GM18520 (cell line): ENCODE data around the gene KCTD6.

Experiments used
- ATAC-seq: cut with Tn5 transposase; IDR thresholded peaks from one replicate; pipeline ENCODE4 v1.9.1; 2021; ENCODE audit not compliant: unreplicated experiment

Gene KCTD6

DNA sequence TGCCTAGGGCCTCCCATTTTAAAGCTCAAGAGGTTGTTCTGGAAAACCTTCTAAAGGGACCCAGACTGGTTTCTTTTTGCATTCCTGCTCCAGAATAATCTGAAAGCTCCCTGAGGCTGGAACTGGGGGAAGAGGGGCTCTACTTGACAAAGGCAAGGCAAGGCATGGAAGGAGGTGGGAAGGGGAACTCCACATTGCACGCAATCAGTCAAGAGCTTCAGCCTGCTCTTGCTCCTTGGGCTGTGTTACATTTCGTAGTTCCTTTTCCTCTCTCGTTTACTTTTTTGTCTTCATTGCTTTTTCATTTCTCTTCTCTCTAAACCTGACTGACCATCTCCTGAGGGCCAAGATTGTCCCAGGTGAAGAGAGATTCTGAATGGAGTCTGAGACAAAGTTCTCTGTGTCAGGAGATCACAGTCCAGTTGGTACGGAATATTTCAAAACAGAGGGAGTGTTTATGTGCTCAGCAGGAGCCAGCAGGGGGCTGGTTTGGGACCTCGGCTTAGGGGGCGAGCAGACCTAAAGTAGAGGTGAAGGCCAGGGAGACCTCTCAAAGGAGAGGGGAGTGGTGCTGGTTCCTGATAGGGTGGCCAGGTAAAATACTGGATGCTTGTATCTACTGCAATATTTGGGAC lies 6.0 kb upstream of the KCTD6 start:
- ATAC-seq: no peak

- no peak for ATAC-seq
Measured at GRCh38 chr3:58487140-58487886, 4.6 kb upstream of the KCTD6 start.

- ATAC-seq: no peak
Measured at GRCh38 chr3:58488967-58489366, 2.9 kb upstream of the KCTD6 start.

GRCh38 chr3:58490860-58491501 lies 915 bp upstream of the KCTD6 start:
- ATAC-seq: no peak

DNA sequence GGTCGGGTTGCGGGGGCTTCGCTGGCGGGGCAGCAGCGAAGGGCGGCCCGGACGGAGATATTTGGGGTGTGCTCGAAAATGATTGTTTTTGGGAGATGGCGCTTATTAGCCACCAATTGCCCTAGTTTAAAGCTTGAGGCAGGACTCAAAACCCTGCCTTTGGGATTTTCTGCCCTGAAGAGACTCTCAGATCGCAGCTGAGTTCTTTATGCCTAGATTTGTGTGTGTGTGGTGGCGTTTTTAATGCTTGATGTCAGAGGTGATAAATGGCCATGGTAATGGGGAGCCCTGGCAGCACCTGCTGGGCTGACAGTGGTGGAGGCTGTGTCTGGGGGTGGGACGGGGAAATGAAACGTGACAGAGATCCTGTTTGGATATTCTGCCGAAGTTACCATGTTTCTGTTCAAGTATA lies 604 bp downstream of the KCTD6 start:
- no peak for ATAC-seq

DNA sequence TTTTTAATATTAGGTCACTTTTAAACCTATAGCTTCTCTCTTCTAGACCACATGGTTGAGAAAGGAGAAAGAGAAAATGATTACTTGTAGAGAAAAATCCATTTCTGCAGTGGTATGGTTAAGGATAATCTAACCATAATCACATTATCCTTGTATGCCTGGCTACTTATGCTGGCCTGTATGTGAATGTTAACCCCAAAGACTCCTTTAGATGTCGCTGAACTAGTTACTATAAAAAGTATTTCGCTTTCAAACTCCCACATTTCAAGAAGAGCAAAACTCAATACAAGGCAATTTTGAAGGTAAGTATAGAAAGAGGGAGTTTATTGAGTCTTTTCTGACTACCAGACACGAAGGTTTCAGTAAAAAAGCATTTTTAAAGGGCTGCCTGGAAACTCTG lies 2.2 kb downstream of the KCTD6 start:
- ATAC-seq: no peak

DNA sequence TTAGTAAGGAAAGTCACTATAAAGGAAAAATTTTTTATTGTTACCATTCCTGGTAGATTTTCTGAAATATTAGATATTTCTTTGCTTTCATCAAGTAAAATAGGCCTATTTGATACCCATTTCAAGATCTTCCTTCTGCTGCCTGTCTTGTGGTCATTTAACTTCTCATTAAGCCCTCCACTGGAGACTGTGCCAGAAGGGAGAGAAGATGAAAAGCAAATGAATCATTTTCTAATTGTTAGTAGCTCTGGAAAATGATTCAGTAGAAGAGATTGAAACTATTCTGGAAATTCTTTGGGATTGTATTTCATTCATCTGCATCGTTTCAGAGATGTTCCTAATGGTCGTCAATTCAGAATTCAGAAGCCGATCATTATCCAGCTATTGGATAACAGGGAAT lies 3.2 kb downstream of the KCTD6 start:
- no peak for ATAC-seq

DNA sequence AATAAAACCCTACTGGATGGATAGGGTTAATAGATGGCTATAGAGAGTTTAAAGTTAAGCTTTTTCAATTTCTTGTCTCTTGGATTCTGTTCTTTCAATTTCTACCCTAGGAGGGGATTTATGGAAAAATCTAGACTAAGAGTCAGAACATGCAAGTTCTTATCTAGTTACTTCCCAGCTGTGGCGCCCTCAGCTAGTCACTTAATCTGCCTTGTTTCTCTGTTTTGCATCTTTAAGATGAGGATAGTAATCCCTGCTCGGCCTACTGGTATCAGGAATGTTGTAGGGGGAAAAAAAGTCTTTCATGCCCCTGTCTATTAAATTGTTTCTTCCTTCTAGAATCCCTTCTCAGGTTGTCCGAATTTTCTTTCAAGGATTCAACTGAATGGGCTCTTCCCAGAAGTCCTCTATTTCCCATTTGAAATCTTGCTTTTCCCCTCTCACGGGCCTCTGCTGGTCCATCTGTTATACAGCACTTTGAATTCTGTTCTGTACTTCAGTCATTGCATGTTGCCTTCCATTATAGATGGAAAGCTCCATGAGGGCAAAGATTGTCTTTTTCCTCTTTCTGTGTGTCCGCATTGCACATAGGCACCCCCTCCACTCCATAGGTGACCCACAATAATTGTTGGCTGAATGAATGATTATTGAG lies 4.4 kb downstream of the KCTD6 start:
- no peak for ATAC-seq

DNA sequence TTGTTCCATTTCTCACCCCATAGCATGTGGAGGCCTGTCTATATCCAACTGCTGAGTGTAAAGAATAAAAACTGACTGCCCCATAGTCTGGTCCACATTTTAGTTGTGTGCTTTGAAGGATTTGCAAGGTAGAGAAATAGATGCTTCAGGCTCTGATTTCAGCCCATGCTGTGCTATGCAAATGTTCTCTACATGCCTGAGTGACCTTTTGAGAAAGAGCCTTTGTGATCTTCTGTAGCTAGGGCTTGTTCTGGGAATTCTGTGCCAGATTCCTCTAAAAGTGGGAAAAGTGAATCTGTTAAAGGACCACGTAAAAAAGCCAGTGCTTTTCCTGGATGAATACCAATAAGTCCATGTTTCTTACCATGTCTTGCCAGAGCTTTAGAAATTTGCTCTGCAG lies 5.2 kb downstream of the KCTD6 start:
- ATAC-seq: no peak

- no peak for ATAC-seq
Measured at GRCh38 chr3:58502872-58503271, 11.0 kb downstream of the KCTD6 start.

GRCh38 chr3:58507356-58508078 lies 15.6 kb downstream of the KCTD6 start:
- no peak for ATAC-seq

DNA sequence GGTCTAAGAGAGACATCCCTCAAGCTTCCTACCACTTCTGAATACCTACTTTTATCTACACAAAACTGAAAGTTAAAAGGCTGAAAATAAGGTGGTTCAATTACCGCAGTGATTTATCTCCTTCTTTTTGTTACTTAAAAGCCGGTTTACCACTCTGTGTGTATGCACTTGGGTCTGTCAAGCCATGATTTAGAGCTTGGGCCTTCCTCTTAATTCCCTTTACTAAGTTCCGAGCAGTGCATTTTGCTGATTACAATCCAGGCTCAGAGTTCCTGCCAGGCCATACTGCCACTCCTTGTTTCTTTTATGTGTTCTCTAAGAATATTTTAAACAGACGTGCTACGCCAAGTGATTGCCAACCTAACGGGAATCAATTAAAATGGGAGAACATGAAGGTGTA lies 16.5 kb downstream of the KCTD6 start:
- no peak for ATAC-seq

DNA sequence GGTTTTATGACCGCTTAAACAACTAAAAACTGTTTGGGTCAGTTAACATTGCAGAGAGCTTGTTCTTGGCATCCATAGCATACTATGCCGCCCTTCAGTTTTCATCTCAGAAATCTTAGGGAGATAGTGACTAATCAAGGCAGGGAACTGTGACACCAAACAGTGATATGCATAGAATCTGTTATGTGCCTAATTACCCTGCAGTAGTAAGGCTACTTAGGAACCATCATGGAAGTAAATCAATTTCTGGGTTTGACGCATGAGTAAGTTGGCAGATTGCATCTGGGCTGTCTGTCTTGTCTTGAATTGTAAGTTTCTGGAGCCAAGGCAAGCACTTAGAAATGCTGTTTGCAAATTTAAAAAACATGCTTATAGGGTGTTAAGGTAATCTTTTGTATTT lies 22.5 kb downstream of the KCTD6 start:
- ATAC-seq: no peak

DNA sequence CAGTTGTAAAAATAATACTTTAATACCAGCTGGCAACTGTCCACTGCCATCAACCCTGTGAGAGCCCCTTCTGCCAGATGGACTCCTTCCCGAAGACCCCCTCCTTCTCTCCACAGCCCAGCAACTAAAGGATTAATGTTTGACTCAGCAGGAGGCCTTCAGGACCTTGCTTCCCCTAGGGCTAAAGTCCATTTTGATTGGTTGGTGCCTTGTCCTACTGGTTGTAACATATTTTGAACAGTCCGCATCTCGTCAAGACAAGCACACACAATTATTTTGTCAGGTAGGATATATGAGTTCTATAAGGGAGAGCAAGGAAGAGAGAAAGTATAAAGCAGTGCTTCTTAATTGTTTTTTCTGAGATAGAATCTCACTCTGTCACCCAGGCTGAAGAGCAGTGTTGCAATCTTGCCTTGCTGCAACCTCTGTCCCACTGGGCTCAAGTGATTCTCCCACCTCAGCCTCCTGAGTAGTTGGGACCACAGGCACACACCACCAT lies 26.4 kb downstream of the KCTD6 start:
- no peak for ATAC-seq

DNA sequence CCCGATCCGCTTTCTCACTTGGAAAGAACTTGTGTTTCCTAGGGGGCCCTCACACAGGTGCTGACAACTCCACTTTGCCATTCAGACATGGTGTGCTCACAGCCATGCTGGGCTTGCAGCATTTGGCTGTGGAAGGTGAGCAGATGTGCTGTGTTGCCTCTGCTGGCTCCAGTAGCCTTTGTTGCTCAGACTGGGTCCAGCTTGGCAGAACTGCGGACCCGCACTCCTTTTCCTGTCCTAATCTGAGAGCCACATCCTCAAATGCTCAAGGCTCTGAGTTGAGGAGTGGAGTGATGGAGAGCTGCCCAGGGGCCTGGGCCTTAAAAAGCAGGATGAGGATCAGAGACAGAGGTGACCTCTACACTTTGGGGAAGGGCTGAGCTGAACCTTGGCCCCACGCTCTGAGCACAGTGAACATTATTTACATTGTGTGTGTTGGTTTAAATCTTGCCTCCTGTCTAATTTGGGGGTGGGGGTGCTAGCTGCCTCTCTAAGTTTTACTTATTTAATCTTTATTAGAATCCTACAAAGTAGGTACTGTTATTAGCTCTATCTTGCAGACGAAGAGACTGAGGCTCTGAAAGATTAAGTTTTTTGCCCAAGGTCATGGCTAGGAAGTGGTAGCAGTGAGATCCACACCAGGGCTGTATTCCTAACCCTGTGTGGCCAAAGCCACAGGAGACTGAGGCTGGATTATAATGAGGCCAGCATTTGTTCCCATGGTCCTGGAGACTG lies 27.9 kb downstream of the KCTD6 start:
- ATAC-seq: no peak

- ATAC-seq: no peak
Measured at GRCh38 chr3:58520403-58521335, 28.8 kb downstream of the KCTD6 start.

DNA sequence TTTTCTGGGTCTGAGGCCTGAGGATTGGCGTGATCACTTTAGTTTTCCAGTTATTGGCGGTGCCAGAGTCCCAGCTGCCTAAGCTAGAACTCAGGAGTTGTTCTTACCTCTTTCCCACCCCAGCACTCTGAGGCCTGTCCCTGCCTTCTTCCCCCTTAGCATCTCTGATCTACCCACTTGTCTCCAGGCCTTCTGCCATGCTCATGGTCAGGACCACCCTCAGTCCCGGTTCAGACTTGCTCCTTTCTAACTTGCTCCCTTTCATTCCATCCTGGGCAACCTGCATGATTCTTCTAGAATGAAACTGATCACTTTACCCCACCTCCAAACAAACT lies 29.4 kb downstream of the KCTD6 start:
- no peak for ATAC-seq

DNA sequence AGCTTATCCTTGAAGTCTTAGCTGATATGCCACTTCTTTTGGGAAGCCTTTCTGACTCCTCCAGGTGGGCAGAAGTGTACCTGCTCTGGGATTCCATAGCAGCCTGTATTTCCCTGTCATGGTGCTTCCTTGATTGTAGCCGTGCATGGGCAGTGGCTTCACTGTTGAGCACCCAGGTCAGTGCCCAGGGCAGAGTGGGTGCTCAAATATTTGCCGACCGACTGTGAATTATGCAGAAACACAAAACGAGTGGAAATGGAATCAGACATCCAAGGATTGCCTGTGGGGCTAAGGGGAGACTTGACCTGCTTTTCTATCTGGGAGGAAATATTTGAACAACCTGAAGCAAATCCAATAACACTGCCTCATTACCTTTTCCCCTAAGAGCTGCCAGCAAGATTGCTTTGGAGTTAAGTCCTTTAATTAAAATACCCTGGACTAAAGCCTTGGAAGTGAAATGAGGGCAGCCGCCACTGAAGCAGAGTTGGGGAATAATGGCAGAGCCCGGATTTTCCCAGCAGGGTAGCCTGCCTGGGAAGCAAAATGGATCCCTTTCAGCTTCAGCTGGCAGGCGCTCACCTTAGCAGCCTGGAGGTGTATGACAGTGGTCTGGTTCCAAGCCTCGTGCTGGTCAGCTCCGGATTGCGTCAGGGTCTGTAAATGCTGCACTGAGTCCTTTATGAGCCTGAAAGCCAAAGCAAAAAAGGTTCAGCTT lies 30.2 kb downstream of the KCTD6 start:
- no peak for ATAC-seq
